Stimulated activated CD4-positive, alpha-beta T cell treated with anti-CD3 and anti-CD28 coated beads, Interleukin-12 subunit alpha, Interleukin-12 subunit beta, amount 100 ng/mL, for 24 hours (primary cell): Measurements from ENCODE around the gene IL15RA.
"Not testable (repeated sequence)": the region's sequence is repeated elsewhere in the genome, so short reads cannot be mapped to it uniquely, and the experiment has no call there.

Experiments
- DNase-seq, 2 experiments: peaks; one replicate each; pipeline ENCODE4 v3.0.0-alpha.2; 2020; ENCODE audit warnings: low read depth in 2 of 2

The IL15RA gene

DNA sequence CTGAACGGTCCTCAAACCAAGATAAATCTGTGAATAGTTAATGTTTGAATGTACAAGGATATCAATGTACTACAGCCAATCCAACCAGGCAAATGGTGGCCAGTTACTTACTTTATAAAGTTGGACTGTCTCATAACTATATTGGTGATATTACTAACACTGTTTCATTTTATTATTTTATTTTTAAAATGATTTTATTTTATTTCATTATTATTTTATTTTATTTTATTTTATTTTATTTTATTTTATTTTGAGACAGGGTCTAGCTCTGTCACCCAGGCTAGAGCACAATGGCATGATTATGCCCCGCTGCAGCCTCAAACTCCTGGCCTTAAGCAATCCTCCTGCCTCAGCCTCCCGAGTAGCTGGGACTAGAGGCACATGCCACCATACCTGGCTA is 6.8 kb downstream of the IL15RA start:
- DNase-seq: no peak

DNA sequence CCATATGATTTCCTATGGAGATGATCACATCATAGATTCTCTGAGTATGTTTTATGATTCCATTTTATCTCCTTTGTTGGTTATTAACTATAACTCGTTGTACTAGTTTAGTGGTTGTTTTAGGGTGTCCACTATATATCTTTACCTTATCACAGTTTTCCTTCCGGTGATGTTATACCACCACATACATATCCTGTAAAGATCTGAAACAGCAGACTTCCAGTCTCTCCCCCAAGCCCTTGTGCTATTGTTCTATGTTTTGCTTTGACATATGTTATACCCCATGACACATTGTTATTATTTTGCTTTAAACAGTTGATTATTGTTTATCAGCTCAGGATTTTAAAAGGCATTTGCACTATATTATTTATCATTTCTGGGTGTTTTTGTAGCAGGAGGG is 7.3 kb downstream of the IL15RA start:
- no peak for DNase-seq

DNA sequence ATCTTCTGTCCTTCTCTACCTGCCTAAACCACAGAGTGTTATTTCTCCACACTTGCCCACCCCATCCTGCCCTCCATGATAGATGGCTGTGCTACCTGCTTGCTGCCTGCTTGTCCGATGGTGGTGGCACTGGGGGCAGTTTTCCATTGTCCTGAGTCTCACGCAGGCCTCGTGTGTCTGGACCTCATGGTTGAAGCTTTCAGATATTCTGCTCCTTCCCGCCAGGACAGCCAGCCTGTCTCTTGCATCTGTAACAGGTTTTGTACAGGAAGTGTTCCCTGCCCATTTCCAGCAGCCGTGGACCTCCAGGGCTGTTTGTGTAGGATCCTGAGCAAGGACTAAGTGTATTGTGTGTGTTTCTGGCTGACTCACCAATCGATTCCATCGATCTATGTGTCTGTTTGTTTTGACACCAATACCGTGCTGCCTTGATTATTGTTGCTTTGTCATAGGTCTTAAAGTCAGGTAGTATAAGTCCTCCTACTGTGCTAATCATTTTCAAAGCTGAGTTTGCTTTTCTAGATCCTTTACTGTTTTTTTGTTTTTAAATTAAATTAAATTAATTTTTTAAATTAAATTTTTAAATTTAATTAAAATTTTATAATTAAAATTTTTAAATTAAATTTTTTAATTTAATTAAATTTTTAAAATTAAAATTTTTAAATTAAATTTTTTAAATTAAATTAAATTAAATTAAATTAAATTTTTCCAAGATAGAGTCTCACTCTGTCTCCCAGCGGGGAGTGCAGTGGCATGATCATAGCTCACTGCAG is 8.5 kb downstream of the IL15RA start:
- DNase-seq: no peak

DNA sequence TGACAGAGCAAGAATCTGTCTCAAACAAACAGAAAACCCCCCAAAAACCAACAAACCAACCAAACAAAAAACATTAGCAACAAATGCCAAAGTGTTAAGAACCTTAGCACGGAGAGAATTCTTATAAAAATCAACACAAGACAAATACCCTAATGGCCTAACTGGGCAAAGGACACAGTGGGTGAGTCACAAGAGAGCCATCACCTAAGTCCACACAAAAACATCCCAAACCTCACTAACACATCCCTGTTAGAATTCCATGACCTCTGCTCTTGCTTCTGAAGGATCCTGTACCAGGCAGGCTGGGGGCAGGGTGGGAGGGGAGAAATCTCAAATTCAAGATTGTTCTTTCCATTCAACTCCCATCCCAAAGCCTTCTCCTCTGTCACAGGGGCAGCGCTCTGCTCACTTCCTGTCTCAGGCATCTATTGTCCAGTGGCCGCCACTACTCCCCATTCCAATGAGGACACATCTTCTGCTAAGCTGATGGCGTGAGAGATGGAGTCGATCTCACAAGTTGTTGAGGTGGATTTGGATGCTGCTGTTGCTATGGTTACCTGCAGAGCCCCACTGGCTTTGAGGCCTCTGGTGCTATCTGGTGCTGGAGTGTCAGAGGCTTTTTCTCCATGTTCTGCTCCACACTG is 9.2 kb downstream of the IL15RA start:
- DNase-seq: no peak

DNA sequence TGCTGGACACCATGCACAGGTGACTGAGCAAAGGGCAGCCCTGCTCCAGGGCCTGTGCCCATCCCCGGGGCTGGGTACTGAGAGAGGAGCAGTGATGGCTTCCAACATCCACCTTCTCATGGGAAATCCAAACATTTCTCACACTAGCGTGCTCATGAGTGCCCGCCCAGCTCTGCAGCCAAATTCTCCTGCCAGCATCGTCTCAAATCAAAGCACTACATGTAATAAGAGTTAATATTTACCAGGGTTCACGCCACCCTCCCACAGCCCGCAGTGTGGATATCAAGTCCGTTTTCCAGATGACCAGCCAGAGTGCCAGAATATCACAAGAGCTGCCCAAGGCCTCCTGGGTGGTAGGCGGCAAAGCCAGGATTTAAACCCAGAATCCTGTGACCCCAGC is 12.1 kb downstream of the IL15RA start:
- DNase-seq: no peak

DNA sequence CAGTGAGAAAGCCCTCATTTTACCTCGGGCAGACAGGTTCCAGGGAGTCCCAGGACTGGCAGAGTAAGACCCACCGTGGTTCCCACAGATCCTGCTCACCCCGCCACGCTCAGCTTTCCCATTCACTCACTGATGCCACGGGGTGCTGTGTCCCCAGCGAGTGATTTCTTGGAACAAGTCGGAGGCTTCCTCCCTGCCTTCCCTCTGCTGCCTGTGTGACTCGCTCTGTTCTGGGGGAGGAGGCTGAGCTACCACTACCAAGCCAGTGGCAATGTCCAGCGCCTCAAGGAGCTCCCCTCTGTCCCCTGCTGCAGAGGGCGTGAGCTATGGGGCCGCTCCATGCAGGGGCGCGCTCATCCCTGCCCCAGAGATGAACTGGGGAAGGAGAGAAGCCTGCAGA is 12.6 kb downstream of the IL15RA start:
- no peak for DNase-seq

DNA sequence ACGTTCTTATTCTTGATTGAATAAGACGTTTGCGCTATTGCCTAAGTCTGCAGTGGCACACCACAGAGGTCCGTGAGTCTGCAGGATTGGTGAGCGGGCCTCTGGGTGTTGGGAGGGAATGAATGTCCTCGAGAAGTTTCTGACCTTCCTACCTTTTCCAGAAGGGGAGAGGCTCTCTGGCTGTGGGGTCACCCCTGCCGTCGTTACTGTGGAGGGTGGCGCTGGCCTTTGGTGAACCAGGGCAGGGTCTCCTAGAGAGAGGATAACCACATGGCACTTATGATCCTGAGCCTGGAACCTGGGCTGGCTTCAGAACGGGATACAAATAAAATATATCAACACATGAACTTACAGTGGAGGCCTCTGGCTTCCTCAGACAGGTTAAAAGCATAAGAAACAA is 13.8 kb downstream of the IL15RA start:
- no peak for DNase-seq

DNA sequence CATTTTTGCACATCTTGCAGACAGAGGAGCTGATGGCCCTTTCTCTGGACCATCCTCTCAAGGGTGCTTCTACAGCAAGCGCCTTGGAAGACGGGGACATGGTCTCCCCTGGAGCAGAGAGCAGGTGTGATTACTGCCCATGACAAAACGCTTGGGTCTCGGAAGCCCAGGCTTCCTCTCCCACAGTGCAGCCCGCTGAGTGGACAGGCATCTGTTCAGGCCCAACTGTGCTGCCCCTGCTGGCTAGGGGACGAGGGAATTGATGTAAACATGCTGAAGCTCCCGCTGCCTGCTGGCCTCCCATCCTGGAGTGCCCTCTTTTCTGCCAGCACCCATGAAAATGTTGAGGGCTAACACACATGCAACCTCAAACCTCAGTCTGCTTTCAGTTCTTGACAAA is 14.3 kb downstream of the IL15RA start:
- DNase-seq: no peak

DNA sequence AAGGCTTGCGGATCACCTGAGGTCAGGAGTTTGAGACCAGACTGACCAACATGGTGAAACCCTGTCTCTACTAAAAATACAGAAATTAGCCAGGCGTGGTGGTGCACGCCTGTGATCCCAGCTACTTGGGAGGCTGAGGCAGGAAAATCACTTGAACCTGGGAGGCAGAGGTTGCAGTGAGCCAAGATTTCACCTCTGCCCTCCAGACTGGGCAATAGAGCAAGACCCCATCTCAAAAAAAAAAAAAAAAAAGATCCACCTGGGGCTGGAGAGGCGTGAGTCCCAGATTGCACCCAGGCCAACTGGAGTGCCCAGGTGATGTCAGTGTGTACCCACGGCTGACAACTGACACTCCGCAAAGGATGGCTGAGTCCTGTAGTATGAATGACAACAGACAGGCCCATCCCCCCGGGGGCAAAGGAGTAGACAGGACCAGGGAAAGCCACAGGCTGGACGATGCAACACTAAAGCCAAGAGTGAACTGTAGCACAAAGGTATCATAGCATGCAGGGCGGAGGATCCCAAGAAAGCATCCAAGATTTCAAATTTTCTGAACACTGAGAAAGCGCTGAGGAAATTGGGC is 14.9 kb downstream of the IL15RA start:
- DNase-seq: not testable (repeated sequence)

DNA sequence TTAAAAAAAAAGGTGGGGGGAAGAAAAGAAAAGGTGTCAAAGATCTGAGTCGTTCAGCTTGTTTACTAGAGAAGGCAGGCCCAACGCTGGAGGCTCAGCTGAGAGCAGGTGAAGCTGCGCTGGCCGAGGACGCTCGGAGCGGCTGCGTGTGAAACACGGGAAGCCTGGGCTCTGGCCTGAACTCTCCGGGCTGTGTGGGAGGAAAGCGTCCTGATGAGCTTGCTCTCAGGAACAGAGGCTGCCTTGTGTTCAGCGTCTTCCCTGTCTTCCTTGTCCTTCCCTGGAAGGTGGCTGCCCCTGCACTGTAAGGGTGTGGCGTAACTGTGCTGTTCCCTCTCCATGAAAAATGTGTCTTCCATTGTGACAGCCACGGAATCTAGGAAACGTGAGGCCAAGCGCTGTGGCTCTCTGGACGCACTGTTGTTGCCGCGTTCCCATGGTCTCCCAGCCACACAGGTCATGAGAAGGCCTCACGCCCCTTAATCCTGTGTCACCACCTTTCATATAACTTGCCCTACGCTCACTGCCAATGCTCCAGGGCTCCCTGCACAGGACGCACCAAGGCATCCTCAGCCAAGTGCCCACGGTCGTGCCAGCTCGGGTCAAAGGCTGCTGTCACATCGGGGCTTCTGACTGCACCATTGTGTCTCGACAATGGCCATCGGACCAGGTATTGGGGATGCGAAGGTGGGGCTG is 15.8 kb downstream of the IL15RA start:
- DNase-seq: no peak

DNA sequence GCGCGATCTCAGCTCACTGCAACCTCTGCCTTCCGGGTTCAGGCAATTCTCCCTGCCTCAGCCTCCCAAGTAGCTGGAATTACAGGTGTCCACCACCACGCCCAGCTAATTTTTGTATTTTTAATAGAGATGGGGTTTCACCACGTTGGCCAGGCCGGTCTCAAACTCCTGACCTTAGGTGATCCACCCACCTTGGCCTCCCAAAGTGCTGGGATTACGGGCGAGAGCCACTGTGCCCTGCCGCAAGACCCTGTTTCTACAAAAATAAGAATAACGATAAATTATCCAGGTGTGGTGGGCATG is 16.4 kb downstream of the IL15RA start:
- not testable (repeated sequence) for DNase-seq

DNA sequence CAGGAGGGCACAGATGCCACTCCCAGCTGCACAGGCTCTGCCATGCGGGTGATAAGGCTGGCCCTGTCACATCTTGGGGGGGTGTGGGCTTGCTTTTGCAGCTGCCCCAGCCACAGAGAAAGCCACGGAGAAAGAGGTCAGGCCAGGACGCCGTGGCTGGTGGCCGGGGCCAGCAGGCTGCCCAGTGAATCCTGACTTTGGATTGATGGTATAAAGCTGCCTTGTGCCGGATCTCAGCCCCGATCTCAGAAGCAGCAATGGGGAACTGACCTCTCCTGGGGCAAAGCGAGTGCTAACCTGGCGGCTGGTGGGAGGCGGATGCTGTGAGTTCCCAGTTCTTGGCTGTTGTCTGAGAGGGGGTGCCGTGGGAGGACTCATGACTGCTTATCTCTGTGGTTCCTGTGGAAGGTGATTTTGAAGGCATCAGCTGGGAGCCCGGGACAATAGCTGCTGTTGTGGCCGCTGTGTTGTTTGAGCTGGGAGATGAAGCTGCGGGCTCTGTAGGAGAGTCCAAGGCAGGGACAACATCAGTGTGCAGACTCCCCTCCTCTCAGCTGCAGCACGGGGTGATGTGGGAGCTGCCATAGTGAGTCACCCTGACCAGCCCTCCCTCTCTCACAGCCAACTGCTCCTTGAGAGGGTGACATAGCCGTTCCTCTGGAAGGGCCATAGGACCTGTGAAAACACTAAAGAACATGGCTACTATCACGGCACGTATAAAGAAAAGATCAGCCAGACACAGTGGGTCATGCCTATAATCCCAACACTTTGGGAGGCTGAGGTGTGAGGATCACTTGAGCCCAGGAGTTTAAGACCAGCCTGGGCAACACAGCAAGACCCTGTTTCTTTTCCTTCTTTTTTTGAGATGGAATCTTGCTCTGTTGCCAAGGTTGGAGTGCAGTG is 17.0 kb downstream of the IL15RA start:
- no peak for DNase-seq

DNA sequence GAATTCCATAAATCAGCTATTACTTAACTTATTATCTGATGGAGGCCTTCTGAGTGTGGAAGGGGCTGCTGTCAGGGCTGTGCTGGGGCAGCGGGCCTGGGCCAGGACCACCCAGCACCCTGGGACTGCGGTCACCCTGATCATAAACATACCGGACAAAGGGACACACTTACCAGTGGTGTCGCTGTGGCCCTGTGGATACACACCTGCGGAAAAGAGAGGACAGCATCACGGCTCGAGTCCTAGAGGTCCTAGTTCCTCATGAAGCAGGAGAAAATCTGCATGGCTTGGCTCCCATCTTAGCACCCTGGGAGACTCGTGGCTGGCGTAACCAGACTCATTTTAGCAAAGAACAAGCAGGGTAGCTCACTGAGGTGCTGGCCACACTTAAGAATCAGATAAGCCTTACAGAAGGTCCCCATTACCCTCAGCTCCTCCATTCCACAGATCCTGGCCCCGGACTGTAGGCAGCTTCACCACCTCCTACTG is 17.7 kb downstream of the IL15RA start:
- DNase-seq: no peak

DNA sequence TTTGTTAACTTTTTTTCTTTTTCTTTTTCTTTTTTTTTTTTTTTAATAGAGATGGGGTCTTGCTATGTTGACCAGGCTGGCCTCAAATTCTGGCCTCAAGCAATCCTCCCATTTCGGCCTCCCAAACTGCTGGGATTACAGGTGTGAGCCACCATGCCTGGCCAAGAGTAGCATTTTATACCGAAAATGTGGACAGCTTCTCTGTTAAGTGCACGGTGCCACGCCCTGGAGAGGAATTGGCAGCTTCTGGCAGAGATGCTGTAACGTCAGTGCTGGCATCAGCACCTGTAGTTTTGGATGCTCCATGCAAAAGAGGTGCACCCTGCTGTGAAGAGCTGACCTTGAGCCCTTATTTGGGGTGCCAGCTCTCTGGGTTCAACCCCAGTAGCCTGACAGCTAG is 18.2 kb downstream of the IL15RA start:
- no peak for DNase-seq

DNA sequence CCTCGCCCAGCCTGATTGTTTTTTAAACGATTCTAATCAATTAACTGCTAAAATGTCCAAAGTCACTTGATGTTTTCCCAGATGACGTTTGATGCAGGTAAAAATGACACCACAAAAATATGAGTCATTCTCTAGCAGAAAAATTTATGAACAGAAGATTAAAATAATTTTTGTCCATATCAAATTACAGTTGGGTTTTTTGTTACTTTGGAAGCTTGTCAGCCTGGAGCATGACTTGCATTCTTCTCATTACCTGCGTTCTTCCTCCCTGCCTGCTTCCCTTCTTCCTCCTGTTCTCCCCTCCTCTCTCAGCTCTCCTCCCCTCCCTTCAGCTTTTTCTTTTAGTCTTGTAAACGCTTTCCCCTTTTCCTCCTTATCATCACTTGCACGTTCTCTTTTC is 18.7 kb downstream of the IL15RA start:
- no peak for DNase-seq

DNA sequence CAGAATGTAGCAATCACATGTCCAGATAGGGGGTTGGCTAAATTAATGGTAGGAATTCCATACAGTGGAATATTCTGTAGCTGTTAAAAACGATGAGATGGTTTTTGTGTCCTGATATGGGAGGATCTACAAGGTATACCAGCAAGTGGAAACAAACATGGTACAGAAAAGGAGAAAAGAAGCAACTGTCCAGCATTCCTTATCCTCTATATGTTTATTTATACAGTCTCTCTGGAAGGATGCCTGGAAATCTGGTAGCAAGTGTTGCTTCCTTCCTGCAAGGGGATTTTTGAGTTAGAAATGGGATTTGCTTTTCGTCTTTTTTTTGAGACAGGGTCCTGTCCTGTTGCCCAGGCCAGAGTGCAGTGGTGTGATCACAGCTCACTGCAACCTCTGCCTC is 19.3 kb downstream of the IL15RA start:
- no peak for DNase-seq

DNA sequence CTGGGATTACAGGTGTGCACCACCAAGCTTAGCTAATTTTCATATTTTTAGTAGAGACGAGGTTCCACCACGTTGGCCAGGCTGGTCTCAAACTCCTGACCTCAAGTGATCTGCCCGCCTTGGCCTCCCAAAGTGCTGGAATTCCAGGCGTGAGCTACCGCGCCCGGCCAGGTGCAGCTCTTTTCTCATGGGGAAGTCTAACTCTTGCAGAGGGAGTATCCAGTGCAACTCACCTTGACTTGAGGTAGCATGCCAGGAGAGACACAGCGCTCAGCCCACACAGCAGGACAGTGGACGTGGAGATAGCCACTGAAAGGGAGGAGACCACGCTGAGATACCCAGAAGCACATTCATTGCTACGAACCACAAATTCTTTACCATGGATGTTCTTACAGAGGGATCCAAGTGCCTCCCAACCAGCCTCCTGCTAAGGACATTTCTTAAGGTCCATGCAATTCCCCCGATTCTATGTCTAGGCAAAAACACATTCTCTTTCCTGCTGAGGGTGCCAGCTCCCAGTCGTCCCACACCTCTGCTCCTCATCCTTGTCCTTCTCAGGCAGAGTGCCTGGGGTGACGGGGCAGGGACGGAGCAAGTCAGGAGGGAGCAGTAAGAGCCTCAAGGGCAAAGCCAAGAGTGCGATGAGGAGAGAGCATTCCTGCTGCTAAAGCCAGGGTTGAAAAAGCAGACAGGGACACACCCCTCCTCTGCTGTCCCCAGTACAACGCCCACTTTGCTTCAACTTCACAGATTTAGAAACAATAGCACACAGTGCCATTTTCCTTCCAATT is 21.0 kb downstream of the IL15RA start:
- DNase-seq: no peak

DNA sequence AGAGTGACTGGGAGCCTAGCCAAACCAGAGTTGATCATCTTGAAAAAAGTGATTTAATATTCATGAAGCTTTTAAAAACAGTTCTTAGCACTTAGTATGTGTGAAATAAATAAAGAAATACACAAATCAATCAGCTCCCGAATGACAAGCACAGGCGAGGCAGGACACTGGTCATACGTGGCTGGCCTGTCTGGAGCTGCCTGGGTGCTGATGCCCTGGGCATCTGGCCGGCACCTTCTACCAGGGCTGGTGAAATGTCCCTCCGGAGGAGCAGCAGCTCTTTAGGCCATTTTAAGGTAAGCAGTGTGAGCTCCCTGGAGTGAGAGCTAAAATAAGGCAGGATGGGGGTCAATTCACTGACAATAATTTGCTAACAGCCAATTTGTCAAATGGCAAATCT is 23.7 kb downstream of the IL15RA start:
- no peak for DNase-seq

DNA sequence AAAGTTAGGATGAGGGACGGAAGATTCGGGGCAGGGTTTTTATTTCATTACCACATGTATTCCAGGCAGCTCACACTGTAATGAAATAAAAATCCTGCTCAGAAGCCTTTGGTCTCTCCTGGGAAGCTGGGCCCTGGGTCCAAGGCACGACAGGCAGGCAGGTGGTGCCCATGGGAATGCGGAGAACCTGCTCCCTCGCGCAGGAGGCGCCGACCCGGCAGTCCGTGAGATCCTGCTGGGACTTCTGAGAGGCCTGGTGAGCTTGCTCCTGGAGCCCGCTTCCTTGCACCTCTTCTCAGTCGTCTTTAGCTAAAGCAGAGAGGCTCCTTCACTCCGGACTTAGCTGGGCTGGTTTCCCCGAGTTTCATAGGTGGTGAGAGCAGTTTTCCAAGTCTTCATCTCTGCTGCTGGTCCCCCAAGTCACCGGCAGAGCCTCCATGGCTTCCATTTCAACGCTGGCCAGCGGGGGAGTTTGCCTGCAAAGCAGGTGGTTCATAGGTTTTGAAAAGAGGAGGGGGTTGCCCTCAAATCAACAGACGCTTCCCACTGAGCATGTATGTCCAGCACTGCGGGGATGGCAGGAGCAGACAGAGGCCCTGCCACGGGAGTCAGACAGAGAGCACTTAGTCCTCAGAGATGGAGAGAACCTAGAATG is 24.5 kb downstream of the IL15RA start:
- DNase-seq: no peak

DNA sequence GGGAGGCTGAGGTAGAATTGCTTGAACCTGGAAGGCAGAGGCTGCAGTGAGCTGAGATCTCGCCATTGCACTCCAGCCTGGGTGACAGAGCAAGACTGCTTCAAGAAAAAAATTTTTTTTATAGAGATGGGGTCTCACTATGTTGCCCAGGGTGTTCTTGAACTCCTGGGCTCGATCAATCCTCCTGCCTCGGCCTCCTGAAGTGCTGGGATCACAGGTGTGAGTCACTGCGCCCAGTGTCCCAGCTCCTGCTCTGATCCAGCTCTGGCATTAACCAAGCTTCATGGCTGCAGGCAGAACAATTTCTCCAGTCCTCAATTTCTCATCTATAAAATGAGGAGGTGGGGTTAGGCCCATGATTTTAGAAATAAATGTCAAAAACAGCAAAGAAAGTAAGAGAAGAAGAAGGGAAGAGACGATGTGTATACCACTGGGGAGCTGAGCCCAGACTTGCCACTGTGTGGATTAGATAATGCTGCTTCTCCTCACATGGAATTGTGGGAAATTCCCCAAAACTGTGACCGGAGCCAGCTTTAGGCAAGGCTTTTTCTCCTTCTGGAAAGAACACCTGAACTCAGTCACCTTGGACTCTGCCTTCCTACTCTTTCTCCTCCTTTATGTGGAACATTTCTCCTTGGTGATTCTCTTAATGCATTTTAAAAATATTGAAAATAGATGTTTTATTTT is 25.5 kb downstream of the IL15RA start:
- DNase-seq: no peak
